ENCODE results near the gene LRRC75A.
"Not testable (repeated sequence)": the region's sequence is repeated elsewhere in the genome, so short reads cannot be mapped to it uniquely, and the experiment has no call there.

LRRC75A gene, protein sequence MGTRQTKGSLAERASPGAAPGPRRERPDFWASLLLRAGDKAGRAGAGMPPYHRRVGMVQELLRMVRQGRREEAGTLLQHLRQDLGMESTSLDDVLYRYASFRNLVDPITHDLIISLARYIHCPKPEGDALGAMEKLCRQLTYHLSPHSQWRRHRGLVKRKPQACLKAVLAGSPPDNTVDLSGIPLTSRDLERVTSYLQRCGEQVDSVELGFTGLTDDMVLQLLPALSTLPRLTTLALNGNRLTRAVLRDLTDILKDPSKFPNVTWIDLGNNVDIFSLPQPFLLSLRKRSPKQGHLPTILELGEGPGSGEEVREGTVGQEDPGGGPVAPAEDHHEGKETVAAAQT

DNA sequence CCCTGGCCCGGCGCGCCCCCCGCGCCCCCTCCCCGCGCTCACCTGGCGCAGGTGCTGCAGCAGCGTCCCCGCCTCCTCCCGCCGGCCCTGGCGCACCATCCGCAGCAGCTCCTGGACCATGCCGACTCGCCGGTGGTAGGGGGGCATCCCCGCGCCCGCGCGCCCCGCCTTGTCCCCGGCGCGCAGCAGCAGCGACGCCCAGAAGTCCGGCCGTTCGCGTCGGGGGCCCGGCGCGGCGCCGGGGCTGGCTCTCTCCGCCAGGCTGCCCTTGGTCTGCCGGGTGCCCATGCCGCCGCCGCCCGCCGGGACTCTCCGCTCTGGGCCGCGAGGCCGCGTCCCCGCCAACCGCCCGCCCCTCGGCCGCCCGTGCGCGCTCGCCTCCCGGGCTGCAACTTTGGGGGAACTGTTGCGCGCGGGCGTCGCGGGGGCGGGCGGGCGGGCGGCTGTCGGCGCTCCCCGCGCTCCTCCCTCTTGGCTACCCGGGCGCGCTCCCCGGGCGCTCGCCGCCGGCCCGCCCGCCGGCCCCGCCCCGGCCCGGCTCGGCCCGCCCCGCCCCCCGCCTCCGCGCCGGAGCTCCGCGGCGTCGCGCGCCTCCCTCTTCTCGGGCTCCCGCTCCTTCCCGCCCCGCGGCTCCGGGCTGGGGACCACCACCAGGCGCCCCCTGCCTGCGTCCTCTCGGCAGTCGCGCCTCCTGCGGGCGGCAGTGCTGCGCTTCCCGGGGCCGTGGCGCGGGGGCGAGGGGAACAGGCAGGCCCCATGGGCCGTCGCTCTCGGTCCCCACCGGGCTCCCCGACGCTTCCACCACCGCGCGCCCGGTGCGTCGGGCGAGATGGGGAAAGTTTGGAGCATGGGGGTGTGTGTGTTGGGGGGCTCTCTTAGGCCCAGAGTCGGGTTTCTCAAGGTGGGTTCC lies at the start of gene LRRC75A:
Gene LRRC75A, minus strand, starts transcription at position 491 of the 910 bp plus-strand sequence. Its CDS starts 203 bp downstream, at position 288.
- DNase-seq (ENCODE audit: low read depth, low spot score), result no peak

DNA sequence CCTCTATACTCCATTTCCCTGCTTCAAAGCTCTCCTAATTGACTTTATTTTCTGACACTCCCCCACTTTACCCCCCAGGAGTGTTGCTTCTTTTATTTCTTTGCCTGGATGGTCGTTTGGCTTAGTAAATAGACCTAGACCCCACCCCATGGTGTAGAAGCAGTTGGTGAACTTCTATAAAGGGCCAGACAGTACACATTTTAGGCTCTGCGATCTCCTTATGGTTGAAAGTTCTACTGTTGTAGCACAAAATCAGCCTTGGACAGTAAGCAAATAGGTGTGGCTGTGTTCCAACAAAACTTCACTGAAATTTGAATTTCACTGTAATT lies 45.1 kb upstream of the LRRC75A start:
- DNase-seq (ENCODE audit: low read depth, low spot score), result no peak

DNA sequence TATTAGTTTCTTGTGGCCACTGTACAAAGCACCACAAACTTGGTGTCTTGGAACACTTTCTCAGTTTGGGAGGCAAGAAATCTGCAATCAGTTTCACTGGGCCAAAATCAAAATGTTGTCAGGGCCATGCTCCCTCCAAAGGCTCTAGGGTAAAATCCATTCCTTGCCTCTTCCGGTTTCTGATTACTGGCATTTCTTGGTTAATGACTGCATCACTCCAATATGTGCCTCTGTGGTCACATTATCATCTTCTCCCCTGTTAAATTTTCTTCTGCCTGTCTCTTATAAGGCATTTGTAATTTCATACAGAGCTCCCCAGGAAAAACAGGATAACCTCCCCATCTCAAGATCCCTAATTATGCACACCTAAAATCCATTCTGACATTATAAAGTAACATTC lies 42.2 kb upstream of the LRRC75A start:
- no peak for DNase-seq (ENCODE audit: low read depth, low spot score)

DNA sequence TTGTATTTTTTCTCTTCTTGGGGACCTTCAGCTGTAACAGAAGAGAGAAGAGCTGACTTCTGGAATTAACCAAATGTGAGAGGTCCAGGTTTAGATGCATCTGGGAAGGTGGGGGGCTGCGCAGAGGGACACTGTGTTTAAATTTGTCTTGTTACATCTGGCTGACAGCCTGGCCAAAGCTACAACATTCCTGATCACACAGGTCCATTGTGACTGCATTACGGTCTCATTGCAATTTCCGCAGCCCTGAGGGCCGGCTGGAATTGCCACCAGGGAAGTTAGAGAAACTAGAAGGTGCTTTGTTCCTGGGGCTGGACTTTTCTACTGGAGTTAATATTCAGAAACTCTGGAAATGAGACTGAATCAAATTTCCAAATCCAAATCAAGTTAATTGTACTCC lies 37.9 kb upstream of the LRRC75A start:
- no peak for DNase-seq (ENCODE audit: low read depth, low spot score)

DNA sequence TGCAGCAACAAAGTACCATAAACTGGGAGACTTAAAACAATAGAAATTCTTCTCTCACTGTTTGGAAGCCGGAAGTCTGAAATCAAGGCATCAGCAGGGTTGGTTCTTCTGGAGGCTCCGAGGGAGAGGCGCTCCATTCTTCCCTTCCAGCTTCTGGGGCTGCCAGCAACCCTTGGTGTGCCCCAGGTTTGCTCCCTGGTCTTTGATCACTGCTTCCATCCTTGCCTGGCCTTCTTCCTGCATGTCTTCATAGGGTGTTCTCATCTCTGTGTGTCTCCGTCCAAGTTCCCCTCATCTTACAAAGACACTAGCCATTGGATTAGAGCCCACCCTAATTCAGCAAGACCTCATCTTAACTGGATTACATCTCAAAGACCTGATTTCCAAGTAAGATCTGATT lies 35.3 kb upstream of the LRRC75A start:
- DNase-seq (ENCODE audit: low read depth, low spot score), result no peak

DNA sequence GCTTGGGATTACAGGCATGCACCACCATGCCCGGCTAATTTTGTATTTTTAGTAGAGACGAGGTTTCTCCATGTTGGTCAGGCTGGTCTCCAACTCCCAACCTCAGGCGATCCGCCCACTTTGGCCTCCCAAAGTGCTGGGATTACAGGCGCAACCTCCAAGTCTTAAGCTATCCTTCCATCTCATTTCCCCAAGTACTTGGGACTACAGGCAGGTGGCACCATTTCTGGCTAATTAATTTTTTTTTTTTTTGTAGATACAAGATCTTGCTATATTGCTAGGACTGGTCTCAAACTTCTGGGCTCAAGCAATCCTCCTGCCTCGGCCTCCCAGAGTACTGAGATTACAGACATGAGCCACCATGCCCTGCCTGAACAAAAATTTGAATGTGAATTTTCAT lies 33.6 kb upstream of the LRRC75A start:
- not testable (repeated sequence) for DNase-seq (ENCODE audit: low read depth, low spot score)

DNA sequence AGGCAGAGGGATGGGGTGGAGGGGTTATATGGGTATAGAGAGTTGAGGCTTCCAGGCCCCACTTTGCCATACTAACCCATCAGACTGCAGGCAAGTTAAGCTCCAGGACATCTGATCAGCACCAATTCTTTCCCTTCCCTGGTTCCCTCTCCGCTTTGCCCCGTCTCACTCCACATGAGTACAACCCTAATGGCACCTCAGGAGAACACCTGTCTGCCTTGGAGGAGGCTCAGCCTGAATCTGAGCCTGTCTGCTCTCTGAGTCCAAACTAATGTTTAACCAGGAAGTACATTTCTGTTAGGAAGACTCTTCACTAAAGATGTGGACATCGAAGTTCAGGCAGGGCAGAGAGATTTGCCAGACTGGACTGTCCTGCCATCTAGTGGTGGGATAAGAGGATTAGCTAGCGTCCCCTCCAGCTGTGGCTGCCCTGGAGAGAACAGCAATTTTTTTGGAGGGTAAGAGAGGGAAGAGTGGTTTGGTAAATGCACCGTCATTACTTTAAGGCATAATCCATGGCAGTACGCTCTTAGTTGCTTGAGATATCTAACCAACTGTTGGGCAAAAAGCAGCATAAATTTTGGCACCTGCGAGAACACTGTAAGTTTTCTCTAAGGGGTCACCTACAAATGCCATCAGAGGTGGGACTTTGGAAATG lies 29.2 kb upstream of the LRRC75A start:
- peak; percentile 67 for DNase-seq (ENCODE audit: low read depth, low spot score)

DNA sequence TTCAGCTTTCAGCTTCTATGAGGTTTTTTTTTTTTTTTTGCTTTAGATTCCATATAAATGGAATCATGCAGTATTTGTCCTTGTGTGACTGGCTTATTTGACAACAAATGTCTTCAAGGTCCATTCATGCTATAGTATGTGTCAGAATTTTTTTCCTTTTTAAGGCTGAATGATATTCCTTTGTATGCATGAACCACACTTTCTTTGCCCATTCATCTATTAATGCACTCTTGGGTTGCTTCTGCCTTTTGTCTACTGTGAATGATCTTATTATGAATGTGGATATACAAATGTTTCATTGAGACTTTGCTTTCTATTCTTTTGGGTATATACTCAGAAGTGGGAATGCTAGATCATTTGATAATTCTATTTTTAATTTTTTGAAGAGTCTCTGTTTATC lies 27.0 kb upstream of the LRRC75A start:
- no peak for DNase-seq (ENCODE audit: low read depth, low spot score)

DNA sequence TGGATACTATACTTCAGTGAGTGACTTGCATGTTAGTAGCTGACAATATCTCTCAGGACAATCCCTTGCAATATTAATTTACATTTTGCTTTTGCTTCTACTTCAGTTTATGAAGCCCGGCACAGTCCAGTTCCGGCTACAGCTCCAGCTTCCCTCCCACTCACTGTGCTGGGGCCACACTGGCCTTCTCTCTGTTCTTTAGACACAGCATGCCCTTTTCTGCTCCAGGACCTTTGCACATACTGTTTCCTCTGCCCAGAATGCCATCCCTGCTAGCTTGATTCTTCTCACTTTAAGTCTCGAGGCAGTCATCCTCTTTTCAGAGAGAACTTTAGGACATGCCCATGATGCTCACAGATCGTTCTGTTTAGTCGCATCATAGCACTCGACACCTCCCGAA lies 25.5 kb upstream of the LRRC75A start:
- DNase-seq (ENCODE audit: low read depth, low spot score), result no peak

DNA sequence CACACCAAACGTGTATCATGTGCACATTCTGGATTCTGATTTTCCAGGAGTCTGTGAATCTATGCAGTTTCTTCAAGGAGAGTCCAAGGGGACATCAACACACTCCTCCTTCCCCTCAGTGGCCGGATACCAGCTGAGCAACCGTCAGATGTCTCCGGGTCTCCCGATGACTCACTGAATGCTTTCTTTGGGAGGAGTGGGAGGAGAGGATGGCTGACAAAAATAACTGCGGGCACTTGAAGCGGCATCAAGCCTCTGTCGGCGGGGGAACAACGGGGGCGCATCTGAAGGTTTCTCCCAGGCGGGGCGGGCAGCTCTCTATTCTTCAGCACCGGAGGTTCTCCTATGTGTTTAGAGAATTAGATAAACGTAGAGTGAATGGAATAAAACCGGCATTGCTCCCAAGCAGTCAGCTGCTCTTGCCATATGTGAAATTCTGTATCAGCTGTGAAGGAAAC lies 24.6 kb upstream of the LRRC75A start:
- peak; percentile 68 for DNase-seq (ENCODE audit: low read depth, low spot score)

DNA sequence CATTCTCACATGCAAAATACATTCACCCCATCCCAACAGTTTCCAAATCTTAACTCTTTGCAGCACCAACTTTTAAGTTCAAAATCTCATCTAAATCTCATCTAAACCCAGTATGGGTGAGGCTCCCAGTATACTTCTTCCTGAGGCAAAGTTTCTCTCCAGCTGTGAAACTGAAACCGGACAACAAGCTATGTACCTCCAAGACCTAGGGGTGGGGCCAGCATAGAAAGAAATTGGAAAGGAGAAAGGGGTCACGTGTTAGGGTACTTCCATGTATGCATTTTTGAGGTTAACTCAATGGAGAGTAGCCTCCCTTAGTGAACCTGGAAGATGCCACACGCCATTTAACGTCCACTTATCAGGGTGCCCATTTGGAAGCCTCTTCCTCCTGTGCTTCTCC lies 23.9 kb upstream of the LRRC75A start:
- DNase-seq (ENCODE audit: low read depth, low spot score), result no peak

DNA sequence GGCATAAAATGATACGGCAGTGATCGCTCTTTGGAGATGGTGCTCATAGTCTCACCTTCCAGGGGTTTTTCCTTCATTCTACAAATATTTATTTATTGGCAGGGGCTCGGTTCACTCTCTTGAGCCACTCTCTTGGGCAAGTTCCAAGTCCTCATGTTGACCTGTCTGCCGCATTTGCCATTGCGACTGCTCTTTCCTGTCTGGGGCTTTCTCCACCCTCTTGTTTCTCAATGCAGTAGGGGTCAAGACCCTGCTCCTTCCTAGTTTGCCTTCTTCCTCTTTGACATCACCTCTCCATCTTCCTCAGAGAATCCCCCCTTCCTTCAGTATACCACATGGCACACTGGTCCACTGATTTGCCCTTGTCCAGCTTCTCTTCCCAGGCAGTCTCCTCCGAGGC lies 21.9 kb upstream of the LRRC75A start:
- DNase-seq (ENCODE audit: low read depth, low spot score), result no peak

DNA sequence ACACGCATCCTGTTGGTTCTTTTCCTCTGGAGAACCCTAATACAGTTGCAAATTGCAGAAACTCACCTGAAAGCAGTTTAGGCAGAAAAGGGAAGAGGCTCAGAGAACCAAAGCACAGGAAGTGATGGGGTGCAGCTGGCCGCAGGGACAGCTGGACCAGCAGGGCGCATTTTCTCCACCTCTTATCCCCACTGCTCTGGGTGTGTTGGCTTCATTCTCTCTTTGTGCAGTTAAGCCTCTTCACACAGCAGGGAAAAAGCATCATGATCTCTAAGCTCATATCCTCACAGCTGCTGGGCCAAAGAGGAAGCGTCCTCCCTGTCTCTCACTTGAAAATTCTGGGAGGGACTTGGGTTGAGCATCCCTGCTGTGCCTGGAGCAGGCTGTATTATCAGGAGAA lies 20.0 kb upstream of the LRRC75A start:
- DNase-seq (ENCODE audit: low read depth, low spot score), result peak; percentile 76

DNA sequence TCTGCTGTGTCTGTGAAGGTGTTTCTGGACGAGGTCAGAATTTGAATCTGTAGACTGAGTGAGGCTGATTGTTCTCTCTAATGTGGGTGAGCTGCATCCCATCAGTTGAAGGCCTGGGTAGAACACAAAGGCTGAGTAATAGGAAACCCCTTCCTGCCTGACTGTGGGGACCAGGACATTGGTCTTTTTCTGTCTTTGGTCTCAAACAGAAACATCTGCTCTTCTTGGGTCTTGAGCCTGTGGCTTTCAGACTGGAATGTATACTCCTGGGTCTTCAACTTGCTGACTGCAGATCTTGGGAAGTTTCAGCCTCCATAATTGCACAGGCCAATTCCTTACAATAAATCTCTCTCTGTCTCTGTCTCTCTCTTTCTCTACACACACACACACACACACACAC lies 19.6 kb upstream of the LRRC75A start:
- no peak for DNase-seq (ENCODE audit: low read depth, low spot score)

DNA sequence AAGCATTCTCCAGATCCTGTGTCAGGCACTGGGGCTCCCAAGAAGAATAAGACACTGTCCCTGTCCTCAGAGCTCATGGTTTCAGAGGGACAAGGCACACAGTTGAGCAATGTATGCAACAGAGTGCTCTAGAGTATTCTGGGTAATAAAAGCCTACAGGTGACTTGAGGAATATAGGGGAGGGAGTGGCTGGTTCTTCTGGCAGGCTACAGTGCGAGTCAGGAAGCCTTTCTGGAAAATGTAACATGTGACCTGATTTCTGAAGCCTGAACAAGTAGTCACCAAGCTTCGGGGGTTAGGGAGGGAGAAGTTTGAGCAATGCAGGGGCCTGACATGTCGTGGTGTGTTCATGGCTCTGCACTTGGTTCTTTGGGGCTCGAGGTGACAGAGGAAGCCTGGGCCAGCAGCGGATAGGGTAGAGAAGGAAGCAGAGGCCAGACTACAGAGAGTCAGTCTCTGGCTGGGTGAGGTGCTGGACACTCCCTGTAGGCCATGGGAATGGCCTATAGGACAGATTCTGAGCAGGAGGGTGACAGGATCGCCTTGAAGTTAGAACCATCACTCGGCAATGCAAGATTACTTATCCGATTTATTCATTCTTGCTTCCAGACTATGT lies 16.0 kb upstream of the LRRC75A start:
- no peak for DNase-seq (ENCODE audit: low read depth, low spot score)

DNA sequence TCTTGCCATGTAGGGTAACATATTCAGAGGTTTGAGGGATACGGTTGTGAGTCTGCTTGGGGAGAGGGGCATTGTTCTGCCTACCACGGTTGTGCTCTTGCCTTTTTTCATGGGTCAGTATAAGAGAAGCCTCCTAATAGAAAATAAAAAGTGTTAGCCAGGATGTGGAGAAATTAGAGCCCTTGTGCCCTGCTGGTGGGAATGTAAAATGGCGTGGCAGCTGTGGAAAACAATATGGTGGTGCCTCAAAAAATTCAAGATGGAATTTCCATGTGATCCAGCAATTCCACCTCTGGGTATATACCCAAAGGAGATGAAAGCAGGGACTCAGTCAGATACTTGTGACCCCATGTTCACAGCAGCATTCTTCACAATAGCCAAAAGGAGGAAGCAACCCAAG lies 14.2 kb upstream of the LRRC75A start:
- no peak for DNase-seq (ENCODE audit: low read depth, low spot score)

DNA sequence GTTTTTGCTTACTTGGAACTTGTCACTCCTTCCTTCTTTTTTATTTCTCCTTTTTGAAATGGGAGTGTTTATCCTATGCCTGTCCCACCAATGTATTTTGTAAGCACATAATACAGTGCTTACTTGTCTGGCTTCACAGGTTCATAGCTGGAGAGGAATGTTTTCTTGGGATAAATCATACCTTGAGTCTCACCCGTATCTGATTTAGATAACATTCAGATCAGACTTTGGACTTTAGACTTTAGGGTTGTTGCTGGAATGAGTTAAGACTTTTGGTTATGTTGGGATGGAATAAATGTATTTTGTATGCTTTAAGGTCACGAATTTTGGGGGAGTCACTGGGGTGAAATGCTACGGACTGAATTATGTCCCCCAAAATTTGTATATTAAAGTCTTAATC lies 13.0 kb upstream of the LRRC75A start:
- no peak for DNase-seq (ENCODE audit: low read depth, low spot score)

DNA sequence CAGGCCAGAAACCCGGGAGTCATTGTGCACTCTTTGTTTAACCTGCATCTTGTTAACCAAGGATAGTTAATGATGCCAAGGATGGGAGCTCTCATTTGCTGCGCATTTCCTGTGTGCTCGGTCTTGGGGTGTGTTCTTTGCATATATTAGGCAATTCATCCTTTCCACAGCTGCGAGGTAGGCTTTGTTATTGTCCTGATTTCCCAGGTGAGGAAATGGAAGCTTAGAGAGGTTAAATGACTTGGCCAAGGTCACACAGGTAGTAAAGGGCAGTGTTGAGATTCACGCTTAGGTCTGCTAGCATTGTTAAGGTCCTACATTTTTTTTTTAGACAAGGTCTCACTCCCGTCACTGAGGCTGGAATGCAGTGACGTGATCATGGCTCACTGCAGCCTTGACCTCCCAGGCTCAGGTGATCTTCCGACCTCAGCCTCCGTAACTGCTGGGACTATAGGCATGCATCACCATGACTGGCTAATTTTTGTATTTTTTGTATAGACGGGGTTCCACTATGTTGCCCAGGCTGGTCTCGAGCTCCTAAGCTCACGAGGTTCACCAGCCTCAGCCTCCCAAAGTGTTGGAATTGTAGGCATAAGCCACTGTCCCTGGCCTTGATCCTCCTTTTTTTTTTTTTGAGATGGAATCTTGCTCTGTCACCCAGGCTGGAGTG lies 5.0 kb upstream of the LRRC75A start:
- DNase-seq (ENCODE audit: low read depth, low spot score), result no peak

DNA sequence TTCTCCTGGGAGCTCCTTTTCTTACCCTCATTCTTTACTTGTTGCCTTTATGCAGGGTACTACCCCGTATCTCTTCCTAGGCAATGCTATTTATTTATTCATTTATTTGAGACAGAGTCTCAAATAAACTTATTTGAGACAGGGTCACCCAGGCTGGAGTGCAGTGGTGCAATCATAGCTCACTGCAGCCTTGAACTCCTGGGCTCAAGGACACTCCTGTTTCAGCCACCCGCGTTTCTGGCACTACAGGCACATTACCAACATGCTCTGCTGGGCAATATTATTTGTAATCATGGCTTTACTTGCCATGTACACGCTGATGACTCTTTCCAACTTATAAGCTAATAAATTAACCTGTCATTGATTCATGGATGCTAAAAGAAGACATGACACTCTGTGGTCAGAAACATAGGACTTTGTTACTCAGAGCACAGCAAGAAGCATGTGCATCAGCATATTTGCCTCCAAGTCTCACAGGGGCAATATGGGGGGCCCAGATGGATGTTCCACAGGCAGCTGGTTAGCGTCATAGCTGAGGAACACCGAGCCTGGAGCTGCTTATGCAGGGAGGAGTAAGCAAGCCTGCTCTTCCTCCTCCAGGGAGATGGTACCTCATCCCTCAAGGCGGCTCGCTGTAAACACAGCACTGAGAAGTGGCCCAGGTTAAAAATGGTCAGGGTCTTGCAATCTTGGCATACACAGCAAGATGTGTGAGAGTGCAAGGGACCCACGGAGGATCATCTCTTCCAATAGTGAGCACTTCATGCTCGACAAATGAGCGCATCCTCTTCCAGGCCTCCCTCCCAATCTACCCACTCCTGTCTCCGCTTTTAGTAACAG lies 4.2 kb upstream of the LRRC75A start:
- DNase-seq (ENCODE audit: low read depth, low spot score), result no peak

DNA sequence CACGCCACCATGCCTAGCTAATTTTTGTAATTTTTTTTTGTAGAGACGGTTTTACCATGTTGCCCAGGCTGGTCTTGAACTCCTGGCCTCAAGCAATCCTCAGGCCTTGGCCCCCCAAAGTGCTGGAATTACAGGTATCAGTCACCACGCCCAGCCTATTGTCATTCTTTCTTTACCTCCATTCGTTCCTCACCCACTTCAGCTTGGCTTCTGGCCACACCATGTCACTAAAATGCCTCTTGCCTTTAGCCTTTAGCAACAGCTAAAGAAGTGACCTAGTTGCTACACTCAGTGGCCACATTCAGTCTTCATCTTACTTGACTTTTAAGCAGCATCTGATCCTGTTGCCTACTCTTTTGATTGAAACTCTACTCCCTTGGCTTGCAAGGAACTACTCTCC lies 3.6 kb upstream of the LRRC75A start:
- DNase-seq (ENCODE audit: low read depth, low spot score), result no peak

DNA sequence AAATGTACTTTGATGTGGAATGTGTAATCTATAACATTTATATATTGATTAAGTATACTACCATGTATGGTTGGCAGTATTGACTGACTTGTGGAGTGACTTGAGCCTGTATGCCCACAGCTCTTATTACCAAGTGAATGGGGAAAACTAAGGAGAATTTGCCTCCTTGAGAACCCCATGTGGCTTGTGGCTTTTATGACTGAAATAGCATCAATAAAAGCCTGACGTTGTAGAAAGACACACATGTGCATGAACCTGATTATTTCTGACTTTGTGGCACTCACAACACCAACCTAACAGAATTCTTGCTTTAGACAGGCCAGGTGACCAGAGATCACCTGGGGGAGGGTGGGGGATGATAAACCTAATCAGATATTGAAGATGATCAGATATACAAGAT lies 2.1 kb upstream of the LRRC75A start:
- no peak for DNase-seq (ENCODE audit: low read depth, low spot score)
